Activated CD8-positive, alpha-beta T cell treated with anti-CD3 and anti-CD28 coated beads for 36 hours (primary cell): Measurements from ENCODE around the gene SPRING1. TPM values are rescaled to one million over a fixed set of nuclear protein-coding genes. Genes with fewer than 3 reads are reported as not detected.
"Not testable (repeated sequence)": the region's sequence is repeated elsewhere in the genome, so short reads cannot be mapped to it uniquely, and the experiment has no call there.

Experiments used
- ATAC-seq: fragments of 200-7000 bp; cut with Tn5 transposase; one replicate; pipeline ENCODE4 v1.10.0; 2021; ENCODE audit warnings: mild to moderate bottlenecking, moderate library complexity
- CTCF ChIA-PET: fragments of 350-600 bp; sonication (Branson Sonifier 250); formaldehyde crosslinking; loops from one replicate; lab custom pipeline; 2021; ENCODE audit warnings: antibody characterized with exemption; lab: Charles Lee
- POLR2A ChIA-PET: fragments of 350-600 bp; sonication (Branson Sonifier 250); formaldehyde crosslinking; loops from one replicate; lab custom pipeline; 2021; ENCODE audit warnings: antibody characterized with exemption; lab: Charles Lee
- DNase-seq: peaks from one replicate; pipeline ENCODE4 v3.0.0-alpha.2; 2020
- H3K27ac Mint-ChIP-seq: one replicate; pipeline ENCODE4 v1.8.0; 2021; ENCODE audit warnings: mild to moderate bottlenecking, mixed read lengths
- H3K27me3 Mint-ChIP-seq: one replicate; pipeline ENCODE4 v1.8.0; 2021; ENCODE audit warnings: mixed read lengths
- H3K36me3 Mint-ChIP-seq: one replicate; pipeline ENCODE4 v1.8.0; 2021; ENCODE audit warnings: low read depth, mixed read lengths
- H3K4me1 Mint-ChIP-seq: one replicate; pipeline ENCODE4 v1.8.0; 2021; ENCODE audit warnings: low read depth, mixed read lengths
- H3K4me3 Mint-ChIP-seq: one replicate; pipeline ENCODE4 v1.8.0; 2021; ENCODE audit warnings: mild to moderate bottlenecking, moderate library complexity, mixed read lengths
- H3K9me3 Mint-ChIP-seq: one replicate; pipeline ENCODE4 v1.8.0; 2021; ENCODE audit warnings: mixed read lengths
- intact Hi-C: fragments of 100-400 bp; cut with micrococcal nuclease; formaldehyde crosslinking; loops from one replicate; pipeline ENCODE4 v1.10.0; 2022
- total RNA-seq, 2 experiments: library from RNA; stranded (reverse); gene quantifications; one replicate each; pipeline ENCODE4 v1.2.3, GENCODE V29; 2021
- TF ChIP-seq, protein P1 (sequence below): fragments of 200-600 bp; IDR thresholded peaks from one replicate; pipeline ENCODE4 v1.8.0; 2022; ENCODE audit warnings: antibody characterized with exemption, mild to moderate bottlenecking

SPRING1 gene
- total RNA-seq, 2 experiments from 2014 or later: 16.0 to 17.2 TPM

DNA sequence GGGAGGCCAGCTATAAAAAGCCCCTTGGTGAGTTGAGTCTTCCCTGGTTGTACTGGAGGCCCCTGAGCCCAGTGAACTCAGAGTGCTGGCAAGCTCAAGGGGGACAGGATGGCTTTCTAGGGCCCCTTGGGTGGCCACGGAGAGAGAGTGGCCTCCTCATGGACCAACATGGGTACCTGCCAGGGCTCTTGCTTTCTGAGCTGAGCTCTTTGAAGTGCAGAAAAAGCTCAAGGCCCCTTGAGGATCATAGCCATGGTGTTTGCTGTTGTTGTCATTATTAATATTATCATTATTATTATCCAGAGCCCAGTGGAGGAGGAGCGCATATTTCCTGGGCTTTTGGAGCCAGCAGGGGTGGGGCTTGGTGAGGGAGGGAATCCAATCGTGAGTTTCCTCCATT, 6.9 kb upstream of the SPRING1 start:
- DNase-seq (no peak), ATAC-seq (no peak)
- TF ChIP-seq, protein P1, sequence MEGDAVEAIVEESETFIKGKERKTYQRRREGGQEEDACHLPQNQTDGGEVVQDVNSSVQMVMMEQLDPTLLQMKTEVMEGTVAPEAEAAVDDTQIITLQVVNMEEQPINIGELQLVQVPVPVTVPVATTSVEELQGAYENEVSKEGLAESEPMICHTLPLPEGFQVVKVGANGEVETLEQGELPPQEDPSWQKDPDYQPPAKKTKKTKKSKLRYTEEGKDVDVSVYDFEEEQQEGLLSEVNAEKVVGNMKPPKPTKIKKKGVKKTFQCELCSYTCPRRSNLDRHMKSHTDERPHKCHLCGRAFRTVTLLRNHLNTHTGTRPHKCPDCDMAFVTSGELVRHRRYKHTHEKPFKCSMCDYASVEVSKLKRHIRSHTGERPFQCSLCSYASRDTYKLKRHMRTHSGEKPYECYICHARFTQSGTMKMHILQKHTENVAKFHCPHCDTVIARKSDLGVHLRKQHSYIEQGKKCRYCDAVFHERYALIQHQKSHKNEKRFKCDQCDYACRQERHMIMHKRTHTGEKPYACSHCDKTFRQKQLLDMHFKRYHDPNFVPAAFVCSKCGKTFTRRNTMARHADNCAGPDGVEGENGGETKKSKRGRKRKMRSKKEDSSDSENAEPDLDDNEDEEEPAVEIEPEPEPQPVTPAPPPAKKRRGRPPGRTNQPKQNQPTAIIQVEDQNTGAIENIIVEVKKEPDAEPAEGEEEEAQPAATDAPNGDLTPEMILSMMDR: no peak
- no peaks in the 10 kb centered on the region for H3K9me3 Mint-ChIP-seq
- no peaks in the 10 kb centered on the region for H3K4me1 Mint-ChIP-seq
- no peak overlapping the region for H3K27ac Mint-ChIP-seq
- POLR2A ChIA-PET: interaction anchor here (0.7 kb wide), 1 partner anchor 14 kb away, joined by 3 read pairs; no protein-coding TSS in a partner anchor
- CTCF ChIA-PET: interaction anchor here (1.3 kb wide), 1 partner anchor 41 kb away, joined by 3 read pairs; no protein-coding TSS in a partner anchor
- intact Hi-C loops: no loop called here
- H3K27me3 Mint-ChIP-seq: no peaks in the 10 kb centered on the region
- H3K4me3 Mint-ChIP-seq: no peak overlapping the region
- H3K36me3 Mint-ChIP-seq: peaks cover 2% of the 10 kb centered on the region

DNA sequence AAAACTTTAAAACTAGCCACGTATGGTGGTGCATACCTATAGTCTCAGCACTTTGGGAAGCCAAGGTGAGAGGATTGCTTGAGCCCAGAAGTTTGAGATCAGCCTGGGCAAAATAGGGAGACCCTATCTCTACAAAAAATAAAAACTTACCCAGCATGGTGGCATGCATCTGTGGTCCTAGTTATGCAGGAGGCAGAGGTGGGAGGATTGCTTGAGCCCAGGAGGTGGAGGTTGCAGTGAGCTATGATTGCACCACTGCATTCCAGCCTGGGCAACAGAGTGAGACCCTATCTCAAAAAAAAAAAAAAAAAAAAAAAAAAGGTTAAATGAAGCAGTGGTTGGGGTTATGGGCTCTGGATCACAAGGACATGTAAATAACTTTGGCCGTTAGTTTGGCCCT, 4.9 kb upstream of the SPRING1 start:
- H3K27ac Mint-ChIP-seq, H3K36me3 Mint-ChIP-seq, POLR2A ChIA-PET: not testable (repeated sequence)

DNA sequence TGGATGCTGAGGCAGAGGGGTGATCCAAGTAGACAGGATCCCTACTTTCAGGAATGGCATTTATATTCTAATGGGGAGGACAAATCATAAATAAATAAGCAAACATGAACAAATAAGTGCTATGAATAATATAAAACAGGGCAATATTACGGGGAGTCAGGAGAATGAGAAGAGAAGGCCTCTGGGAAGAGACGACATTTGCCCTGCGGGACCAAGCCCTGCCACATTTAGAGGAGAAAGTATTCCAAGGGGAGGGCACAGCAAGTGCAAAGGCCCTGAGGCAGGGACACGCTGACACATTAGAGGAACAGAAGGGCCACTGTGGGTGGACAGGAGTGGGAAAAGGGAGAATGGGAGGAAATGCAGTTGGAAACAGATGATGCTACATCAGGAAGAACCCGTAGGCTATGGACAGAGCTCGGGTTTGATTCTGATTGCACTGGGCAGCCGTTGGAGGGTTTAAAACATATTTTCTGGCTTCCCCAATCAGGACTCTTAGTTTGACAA, 1.6 kb upstream of the SPRING1 start:
- Mint-ChIP-seq H3K27ac (no peak overlapping the region), H3K4me3 (no peak overlapping the region), H3K27me3 (no peaks in the 10 kb centered on the region), H3K36me3 (peaks cover 11% of the 10 kb centered on the region), H3K9me3 (no peaks in the 10 kb centered on the region), H3K4me1 (peaks cover 20% of the 10 kb centered on the region)
- intact Hi-C loops: loop anchor here (5.0 to 10.0 kb wide), 3 partner anchors 78 to 395 kb away; no protein-coding TSS in a partner anchor
- POLR2A ChIA-PET: interaction anchor here (0.6 kb wide), 1 partner anchor 253 kb away, joined by 4 read pairs; no protein-coding TSS in a partner anchor
- CTCF ChIA-PET: no interaction called here
- TF ChIP-seq, protein P1: no peak
- DNase-seq (no peak), ATAC-seq (no peak)

More for the DNA sequence above, 4.9 kb upstream of the SPRING1 start:
- CTCF ChIA-PET, ATAC-seq, DNase-seq, H3K4me1 Mint-ChIP-seq, H3K4me3 Mint-ChIP-seq, H3K9me3 Mint-ChIP-seq, intact Hi-C loops, H3K27me3 Mint-ChIP-seq: not testable (repeated sequence)

DNA sequence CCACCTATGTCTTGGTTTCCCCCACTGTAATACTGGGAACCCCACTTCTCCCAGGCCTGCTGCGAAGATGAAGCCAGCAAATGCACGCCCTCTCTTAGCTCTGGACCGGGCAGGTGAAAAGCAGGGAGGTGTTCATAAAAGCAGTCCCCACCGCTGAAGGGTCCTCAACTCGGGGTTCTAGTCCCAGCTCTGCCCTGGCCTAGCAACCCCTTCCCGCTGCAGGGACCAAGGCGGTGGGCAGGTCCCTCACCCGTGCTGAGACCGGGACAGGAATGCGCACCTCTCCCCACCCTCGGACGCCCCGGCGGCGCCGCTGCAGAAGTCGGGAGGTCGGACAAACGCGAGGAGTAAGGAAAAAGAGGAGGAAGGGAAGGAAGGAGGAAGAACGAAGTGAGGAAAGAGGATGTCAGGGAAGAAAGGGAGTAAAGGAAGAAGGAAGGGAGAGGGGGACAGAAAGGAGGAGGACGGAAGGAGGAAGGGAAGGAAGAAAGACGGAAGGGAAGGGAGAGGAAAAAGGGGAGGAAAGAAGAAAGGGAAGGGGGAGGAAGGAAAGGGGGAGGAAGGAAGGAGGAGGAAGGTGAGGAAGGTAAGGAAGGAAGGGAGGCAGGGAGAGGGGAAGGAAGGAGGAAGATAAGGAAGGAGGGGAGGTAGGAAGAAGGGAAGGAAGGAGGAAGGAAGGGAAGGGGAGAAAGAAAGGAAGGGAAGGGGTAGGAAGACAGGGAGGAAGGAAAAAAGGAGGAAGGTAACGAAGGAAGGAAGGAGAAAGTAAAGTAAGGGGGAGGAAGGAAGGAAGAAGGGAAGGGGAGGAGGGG, 701 bp downstream of the SPRING1 start:
- peak overlapping the region; percentile 91 for H3K4me3 Mint-ChIP-seq
- H3K36me3 Mint-ChIP-seq: peaks cover 18% of the 10 kb centered on the region
- intact Hi-C loops: loop anchor here (5.0 to 10.0 kb wide), 3 partner anchors 80 to 398 kb away; no protein-coding TSS in a partner anchor
- peaks cover 27% of the 10 kb centered on the region for H3K4me1 Mint-ChIP-seq
- ChIA-PET CTCF (no interaction called here), POLR2A (no interaction called here)
- TF ChIP-seq, protein P1: no peak
- no peaks in the 10 kb centered on the region for H3K9me3 Mint-ChIP-seq
- H3K27ac Mint-ChIP-seq: peak overlapping the region; percentile 80
- H3K27me3 Mint-ChIP-seq: no peaks in the 10 kb centered on the region
- ATAC-seq (no peak), DNase-seq (no peak)

DNA sequence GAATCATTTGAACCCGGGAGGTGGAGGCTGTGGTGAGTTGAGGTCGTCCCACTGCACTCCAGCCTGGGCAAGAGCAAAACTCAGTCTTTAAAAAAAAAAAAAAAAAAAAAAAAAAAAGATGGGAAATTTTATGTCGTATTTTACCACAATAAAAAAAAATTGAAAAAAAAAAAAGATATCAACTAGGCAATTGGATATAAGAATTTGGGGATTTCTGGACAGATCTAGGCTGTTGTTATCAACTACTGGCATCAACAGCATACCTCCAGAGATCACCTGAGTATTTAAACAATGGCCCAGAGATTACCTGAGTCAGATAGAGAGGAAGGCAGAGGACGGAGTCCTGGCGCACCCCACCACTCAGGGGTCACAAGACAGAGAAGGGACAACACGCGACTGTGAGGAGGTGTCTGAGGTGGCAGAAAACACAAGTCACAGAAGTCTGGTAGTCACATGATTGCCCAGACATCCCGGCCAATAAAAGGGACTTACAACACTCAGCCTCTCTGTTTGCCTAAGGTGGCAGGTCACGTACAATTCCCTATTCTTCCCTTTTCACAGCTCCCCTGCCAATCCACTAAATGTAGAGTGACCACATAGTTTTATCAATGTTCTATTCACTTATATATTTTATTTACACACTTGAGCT, 1.8 kb downstream of the SPRING1 start:
- H3K4me1 Mint-ChIP-seq: peaks cover 31% of the 10 kb centered on the region
- POLR2A ChIA-PET: no interaction called here
- H3K4me3 Mint-ChIP-seq: peak overlapping the region; percentile 91
- intact Hi-C loops: loop anchor here (5.0 to 10.0 kb wide), 3 partner anchors 81 to 399 kb away; no protein-coding TSS in a partner anchor
- H3K36me3 Mint-ChIP-seq: peaks cover 19% of the 10 kb centered on the region
- TF ChIP-seq, protein P1: no peak
- ATAC-seq (no peak), DNase-seq (no peak)
- CTCF ChIA-PET: no interaction called here
- H3K27me3 Mint-ChIP-seq: no peaks in the 10 kb centered on the region
- H3K27ac Mint-ChIP-seq: no peak overlapping the region
- H3K9me3 Mint-ChIP-seq: no peaks in the 10 kb centered on the region
